Ramos (cell line): ENCODE results near the gene ARHGAP23.

Experiments
- in situ Hi-C: fragments of 300-500 bp; cut with MboI; formaldehyde crosslinking; loops from one replicate; pipeline ENCODE4 v1.14.3; 2022; ENCODE audit warnings: low sequenced_read_pairs; ENCODE audit not compliant: unreplicated experiment

The ARHGAP23 gene

DNA sequence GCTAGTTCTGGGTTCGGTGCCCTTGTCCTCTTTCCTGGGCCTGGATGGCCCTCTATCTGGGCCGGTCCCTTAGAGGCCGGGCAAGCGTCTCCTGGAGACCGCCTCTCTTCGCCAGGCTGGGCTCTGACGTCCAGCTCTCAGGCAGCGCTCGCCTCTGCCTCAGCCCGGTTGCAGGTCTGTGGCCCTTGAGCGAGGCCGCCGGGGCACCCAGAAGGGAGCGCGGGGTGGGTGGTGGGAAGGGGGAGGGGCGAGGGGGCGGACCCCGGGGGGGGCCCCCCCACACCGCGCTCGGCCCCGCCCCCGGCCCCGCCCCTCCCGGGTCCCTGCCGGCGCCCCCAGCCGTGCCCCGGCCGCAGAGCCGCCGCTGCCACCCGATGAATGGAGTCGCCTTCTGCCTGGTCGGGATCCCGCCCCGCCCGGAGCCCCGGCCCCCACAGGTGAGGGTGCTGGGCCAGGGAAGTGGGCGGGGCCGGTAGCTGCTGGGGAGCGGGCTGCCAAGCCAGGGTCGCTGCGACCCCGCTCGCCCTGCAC lies at the start of gene ARHGAP23:
ARHGAP23 (plus strand) TSS at position 353 of the 531 bp plus-strand sequence; CDS start at position 375, 22 bp downstream.
- in situ Hi-C loops: loop anchor here (10.0 kb wide), 1 partner anchor 57 kb away; no protein-coding TSS in a partner anchor

DNA sequence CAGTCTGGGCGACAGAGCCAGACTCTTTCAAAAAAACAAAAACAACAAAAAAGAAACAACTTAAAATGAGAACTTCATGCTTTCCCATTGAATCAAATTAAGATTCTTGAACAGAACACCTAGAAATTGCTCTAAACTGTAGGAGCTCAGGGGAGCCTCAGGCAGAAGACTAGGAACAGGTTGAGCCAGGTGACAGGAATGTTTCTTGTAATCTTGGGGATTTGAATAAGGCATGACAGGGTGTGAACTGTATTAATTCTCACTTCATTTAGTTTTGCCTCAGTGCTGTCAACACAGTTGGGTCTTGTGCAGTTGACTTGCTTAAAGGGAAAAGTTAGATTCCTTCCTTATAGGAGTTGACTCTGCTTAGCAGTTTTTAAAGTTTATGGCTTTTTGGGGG lies 48.8 kb upstream of the ARHGAP23 start:
- in situ Hi-C loops: no loop called here

GRCh38 chr17:38395090-38395489 lies 33.2 kb upstream of the ARHGAP23 start:
- in situ Hi-C loops: no loop called here

GRCh38 chr17:38397227-38397626 lies 31.0 kb upstream of the ARHGAP23 start:
- in situ Hi-C loops: no loop called here

GRCh38 chr17:38400286-38400685 lies 28.0 kb upstream of the ARHGAP23 start:
- in situ Hi-C loops: no loop called here

- in situ Hi-C loops: no loop called here
These were observed 26.8 kb upstream of the ARHGAP23 start for GRCh38 chr17:38401459-38401858.

- in situ Hi-C loops: no loop called here
These were observed 25.4 kb upstream of the ARHGAP23 start for GRCh38 chr17:38402897-38403296.

DNA sequence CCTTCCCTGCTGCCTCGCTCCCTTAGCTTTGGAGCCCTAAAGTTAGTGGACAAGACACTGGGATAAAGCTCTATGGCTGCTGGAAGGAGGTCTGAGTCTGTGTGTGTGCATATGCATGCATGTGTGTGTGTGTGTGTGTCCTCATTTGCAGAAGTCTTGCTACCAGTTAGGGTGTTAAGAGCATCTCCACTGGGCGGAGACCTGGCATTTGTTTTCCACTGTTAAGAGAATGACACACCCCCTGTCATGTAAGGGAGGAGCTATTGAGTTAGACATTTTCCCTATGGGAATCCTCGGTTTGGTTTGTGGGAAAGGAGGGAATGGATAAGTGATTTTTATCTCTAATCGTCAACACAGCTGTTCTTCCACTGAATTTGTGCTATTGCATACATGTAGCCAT lies 24.8 kb upstream of the ARHGAP23 start:
- in situ Hi-C loops: no loop called here

DNA sequence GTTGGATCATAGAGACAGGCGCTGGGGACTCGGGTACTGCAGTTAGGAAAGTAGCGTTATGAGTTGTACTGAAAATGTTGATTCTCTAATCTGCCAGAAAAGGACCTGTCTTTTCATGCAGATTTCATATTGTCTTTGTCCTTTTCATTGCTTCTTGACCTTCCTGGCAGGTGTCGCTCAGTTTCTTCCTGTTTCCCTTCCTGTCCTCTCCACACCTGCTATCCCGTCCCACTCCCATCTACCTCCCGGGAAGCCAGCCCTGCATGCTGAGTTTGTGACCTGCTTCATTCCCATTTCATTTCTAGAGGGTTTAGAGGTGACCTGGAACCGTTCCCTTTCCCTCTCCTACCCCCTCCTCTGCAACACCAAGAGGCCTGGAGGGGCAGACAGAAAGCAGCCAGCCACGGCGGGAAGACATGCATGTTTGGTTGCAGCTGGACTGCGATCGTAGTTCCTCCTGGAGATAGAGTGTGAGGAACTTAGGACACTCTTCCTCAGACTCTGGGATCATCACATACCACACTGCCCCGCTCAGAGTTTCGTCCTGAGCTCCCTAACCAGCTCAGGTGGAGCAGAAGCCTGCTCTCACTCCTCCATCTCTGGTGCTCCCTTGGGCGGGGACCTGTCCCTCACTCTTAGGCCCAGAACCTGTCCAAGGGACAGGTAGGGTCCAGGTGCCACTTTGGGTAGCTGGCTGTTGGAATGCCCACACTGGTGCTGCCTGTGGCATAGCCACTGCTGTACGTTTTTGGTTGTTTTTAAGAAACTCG lies 23.9 kb upstream of the ARHGAP23 start:
- in situ Hi-C loops: no loop called here

DNA sequence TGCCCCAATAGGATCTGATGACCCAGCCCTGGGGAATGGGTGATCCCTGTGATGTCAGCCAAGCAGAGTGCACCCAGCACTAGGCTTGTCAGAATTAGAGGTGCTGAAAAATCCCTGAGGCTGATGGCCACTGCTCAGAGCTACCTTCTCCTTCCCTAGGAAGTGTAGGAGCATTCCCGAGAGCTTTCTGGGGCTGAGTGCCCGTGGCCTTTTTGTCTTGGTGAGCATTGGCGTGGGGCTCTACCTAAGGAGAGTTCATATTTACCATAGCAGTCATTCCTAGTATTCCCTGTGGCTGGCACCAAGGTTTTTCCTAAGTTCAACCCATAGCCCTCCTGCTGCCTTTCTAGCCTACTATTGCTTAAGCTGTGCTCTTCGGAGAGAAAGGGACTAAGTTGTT lies 22.6 kb upstream of the ARHGAP23 start:
- in situ Hi-C loops: no loop called here

GRCh38 chr17:38410201-38410600 lies 18.1 kb upstream of the ARHGAP23 start:
- in situ Hi-C loops: loop anchor here (5.0 kb wide), 1 partner anchor 63 kb away; no protein-coding TSS in a partner anchor

GRCh38 chr17:38415250-38416194 lies 12.7 kb upstream of the ARHGAP23 start:
- in situ Hi-C loops: no loop called here

GRCh38 chr17:38416840-38417209 lies 11.4 kb upstream of the ARHGAP23 start:
- in situ Hi-C loops: no loop called here

- in situ Hi-C loops: no loop called here
These were observed 10.9 kb upstream of the ARHGAP23 start for GRCh38 chr17:38417210-38417951.

GRCh38 chr17:38418062-38418692 lies 10.1 kb upstream of the ARHGAP23 start:
- in situ Hi-C loops: no loop called here

DNA sequence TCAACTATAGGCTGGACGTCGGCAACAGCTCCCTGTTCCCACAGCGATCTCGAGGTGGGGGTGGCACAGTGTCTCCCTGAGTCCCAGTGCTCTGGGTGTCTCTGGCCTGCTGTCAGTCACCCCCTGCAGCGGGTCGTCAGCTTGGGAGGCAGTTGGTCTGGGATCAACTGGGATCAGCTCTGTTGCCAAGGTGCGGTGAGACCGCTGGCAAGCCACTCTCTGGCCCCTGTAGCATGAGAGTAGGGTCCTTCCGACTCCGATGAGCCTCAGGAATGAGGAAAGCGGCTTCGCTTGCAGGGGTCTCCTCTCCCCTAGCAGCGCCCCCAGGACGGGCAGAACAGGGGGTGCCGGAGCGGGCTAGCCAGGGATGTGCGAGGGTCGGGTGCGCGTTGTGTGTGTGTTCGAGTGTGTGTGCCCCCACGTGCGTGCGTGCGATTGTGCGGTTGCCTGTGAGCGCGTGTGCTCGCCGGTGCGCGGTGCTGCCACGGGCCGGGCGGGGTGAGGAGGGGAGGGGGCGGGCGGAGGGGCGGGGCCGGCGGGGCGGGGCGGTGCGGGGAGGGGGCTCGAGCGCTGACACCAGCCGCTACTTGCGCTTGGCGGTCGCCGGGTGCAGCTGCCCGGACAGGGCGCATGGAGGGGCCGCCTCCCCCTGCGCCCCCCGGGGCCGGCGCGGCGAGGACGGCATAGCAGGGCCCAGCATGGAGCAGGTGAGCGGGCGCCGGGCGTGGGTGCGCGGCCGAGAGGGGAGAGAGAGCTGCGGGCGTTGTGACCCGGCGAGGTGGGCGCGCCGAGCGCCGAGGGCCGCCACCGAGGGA lies 9.4 kb upstream of the ARHGAP23 start:
- in situ Hi-C loops: no loop called here

- in situ Hi-C loops: no loop called here
These were observed 8.7 kb upstream of the ARHGAP23 start for GRCh38 chr17:38419508-38419981.

DNA sequence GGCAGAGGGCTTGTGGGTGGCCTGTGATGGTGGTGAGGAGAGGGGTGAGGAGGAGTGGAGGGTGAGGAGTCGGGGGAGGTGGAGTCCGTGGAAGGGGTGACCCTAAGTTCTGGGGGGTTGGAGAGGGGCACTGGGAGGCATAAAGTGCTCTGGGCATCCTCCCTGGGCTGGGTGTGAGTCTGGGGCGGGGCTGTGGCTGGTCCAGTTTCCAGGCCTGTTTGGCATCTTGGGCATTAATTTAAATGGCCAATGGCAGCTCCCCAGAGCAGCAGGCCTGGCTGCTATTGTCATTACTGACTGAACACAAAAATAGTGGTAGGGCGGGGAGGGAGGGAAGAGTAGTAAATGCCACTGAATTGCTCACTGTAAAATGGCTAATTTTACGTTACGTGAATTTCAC lies 7.7 kb upstream of the ARHGAP23 start:
- in situ Hi-C loops: loop anchor here (10.0 kb wide), 1 partner anchor 64 kb away; no protein-coding TSS in a partner anchor
